ENCODE measurements around the gene RAB3IL1. TPM values are rescaled to one million over a fixed set of nuclear protein-coding genes. Genes with fewer than 3 reads are reported as not detected.

The RAB3IL1 gene
- total and polyA plus RNA-seq, 2 of the 13 experiments (the other 11 are each of a cell fraction or from before 2014, with no cell fraction given): 1.2 to 2.0 TPM

- ATAC-seq (no peak), DNase-seq (ENCODE audit: low spot score) (no peak), FAIRE-seq (no peak)
- CTCF ChIA-PET (ENCODE audit: low intra/inter-chr PET ratio, low total read pairs): no interaction called here
- H3K9ac ChIP-seq (ENCODE audit: insufficient read depth, low read depth, low read length): no peak overlapping the region
- TF ChIP-seq JUN (CRISPR knock-in tag; IDR thresholded peaks at IDR 0.05) (no peak), HNRNPH1 (optimal IDR thresholded peaks at IDR 0.05; ENCODE audit: low read depth, low read length) (no peak), HOXA5 (CRISPR knock-in tag; IDR thresholded peaks at IDR 0.05) (no peak), KDM3A (CRISPR knock-in tag; IDR thresholded peaks at IDR 0.05; ENCODE audit: low read depth) (no peak), ZXDC (CRISPR knock-in tag; IDR thresholded peaks at IDR 0.05) (no peak), POLR2A (IDR thresholded peaks at IDR 0.05; ENCODE audit: insufficient read depth in 1 of 2, low read depth in 2 of 2, low read length in 2 of 2) (no peak), RFXAP (CRISPR knock-in tag; IDR thresholded peaks at IDR 0.05; ENCODE audit: borderline replicate concordance) (no peak), HES4 (CRISPR knock-in tag; IDR thresholded peaks at IDR 0.05; ENCODE audit: borderline replicate concordance) (no peak), CHCHD3 (CRISPR knock-in tag; IDR thresholded peaks at IDR 0.05) (no peak), ZNF670 (CRISPR knock-in tag; IDR thresholded peaks at IDR 0.05; ENCODE audit: borderline replicate concordance) (no peak), ZFP62 (CRISPR knock-in tag; IDR thresholded peaks at IDR 0.05) (no peak), ZNF256 (CRISPR knock-in tag; conservative IDR thresholded peaks at IDR 0.05) (no peak), BORCS8-MEF2B (CRISPR knock-in tag; IDR thresholded peaks at IDR 0.05) (no peak), ZNF3 (CRISPR knock-in tag; IDR thresholded peaks at IDR 0.05) (no peak), ZNF709 (CRISPR knock-in tag; IDR thresholded peaks at IDR 0.05) (no peak)
- TF ChIP-seq, protein P1, sequence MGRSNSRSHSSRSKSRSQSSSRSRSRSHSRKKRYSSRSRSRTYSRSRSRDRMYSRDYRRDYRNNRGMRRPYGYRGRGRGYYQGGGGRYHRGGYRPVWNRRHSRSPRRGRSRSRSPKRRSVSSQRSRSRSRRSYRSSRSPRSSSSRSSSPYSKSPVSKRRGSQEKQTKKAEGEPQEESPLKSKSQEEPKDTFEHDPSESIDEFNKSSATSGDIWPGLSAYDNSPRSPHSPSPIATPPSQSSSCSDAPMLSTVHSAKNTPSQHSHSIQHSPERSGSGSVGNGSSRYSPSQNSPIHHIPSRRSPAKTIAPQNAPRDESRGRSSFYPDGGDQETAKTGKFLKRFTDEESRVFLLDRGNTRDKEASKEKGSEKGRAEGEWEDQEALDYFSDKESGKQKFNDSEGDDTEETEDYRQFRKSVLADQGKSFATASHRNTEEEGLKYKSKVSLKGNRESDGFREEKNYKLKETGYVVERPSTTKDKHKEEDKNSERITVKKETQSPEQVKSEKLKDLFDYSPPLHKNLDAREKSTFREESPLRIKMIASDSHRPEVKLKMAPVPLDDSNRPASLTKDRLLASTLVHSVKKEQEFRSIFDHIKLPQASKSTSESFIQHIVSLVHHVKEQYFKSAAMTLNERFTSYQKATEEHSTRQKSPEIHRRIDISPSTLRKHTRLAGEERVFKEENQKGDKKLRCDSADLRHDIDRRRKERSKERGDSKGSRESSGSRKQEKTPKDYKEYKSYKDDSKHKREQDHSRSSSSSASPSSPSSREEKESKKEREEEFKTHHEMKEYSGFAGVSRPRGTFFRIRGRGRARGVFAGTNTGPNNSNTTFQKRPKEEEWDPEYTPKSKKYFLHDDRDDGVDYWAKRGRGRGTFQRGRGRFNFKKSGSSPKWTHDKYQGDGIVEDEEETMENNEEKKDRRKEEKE (IDR thresholded peaks at IDR 0.05): no peak
- H3K4me3 ChIP-seq (replicated peaks in 1 of 3; ENCODE audit: insufficient read depth in 1 of 3, low read depth in 2 of 3, low read length in 3 of 3): no peak overlapping the region
- H4K20me1 ChIP-seq (ENCODE audit: insufficient read depth, low read length): no peaks in the 10 kb centered on the region
- H3K27me3 ChIP-seq (ENCODE audit: control insufficient read depth in 1 of 2, insufficient read depth in 2 of 2, low read length in 2 of 2): peaks cover 0 to 4% of the 10 kb centered on the region in 2 experiments; a peak in 2 of 5 replicates
- no TSS peak for BruUV-seq (replicated peaks)
- in situ Hi-C loops (cut with HindIII; ENCODE audit: extremely low pct_ligation_motif_present, low pct_unique_long_range_greater_than_20kb) (no loop called here), intact Hi-C loops (cut with micrococcal nuclease; ENCODE audit: unreplicated experiment) (no loop called here)
- POLR2A ChIA-PET: interaction anchor here (0.6 kb wide), 2 partner anchors 11 to 16 kb away, joined by 4 to 6 read pairs; no protein-coding TSS in a partner anchor
- WGBS (ENCODE audit: low lambda C conversion rate): 68% methylated on average over 3 of the region's 3 CpGs
- no peaks in the 10 kb centered on the region for H3K79me2 ChIP-seq (ENCODE audit: insufficient read depth, low read length)
- no peak overlapping the region for H3K27ac ChIP-seq (ENCODE audit: extremely low read length, insufficient read depth, low read length)
- no peak overlapping the region for H3K4me2 ChIP-seq (ENCODE audit: low read depth, low read length)
- H2AFZ ChIP-seq (ENCODE audit: low read length): no peak overlapping the region
- no peaks in the 10 kb centered on the region for H3K36me3 ChIP-seq (replicated peaks in 1 of 2; ENCODE audit: control insufficient read depth in 1 of 2, insufficient read depth in 2 of 2, low read length in 2 of 2)
- H3K9me3 ChIP-seq (ENCODE audit: low read length): no peaks in the 10 kb centered on the region
- peaks cover 37% of the 10 kb centered on the region for H3K4me1 ChIP-seq (ENCODE audit: insufficient read depth, low read length)
Observed at GRCh38 chr11:61926235-61926634, 8.9 kb upstream of the RAB3IL1 start.
